Measurements from ENCODE around the gene SUPT20HL2.
"Not testable (repeated sequence)": the region's sequence is repeated elsewhere in the genome, so short reads cannot be mapped to it uniquely, and the experiment has no call there.

The SUPT20HL2 gene

DNA sequence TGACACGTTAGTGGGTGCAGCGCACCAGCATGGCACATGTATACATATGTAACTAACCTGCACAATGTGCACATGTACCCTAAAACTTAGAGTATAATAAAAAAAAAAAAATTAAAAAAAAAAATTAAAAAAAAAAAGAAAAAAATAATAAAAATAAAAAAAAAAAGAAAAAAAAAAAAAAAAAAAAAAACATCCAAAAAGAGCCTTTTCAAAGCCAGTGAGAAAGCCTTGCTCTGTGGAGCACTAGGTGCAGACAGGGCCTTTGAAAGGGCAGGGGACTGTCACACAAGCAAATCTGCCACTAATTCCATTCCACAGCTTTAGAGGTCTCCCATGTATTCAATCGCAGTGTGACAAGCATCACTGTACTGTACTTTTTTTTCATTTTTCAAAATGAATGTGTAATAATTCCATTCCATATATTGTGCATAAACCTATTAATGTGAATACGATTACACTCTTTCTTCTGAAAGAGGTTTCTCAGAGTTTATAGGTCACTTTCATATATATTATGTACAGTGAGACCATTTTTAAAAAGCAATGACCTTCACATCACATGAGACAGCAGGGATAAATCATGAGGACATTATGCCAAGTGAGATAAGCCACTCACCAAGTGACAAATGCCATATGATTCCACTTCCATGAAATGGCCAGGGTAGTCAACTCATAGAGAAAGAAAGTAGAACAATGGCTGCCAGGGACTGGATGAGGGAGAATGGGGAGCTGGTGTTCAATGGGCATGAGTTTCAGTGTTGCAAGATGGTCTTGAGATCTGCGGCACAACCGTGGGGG, 4.1 kb downstream of the SUPT20HL2 start:
- peak; percentile 1 for DNase-seq

DNA sequence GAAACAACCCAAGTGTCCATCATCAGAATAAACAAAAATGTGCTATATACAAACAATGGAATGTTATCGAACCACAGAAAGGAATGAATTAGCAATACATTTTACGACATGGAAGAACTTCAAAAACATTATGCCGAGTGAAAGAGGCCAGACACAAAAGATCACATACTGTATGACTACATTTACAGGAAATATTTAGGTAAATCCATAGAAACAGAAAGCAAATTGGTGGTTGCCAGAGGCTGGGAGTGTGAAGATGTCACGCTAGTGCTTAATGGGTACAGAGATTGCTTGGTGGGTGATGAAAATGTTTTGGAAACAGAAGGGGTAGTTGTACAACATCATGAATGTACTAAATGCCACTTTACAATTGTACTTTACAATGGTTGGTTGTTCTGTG, 5.1 kb downstream of the SUPT20HL2 start:
- DNase-seq, result not testable (repeated sequence)

DNA sequence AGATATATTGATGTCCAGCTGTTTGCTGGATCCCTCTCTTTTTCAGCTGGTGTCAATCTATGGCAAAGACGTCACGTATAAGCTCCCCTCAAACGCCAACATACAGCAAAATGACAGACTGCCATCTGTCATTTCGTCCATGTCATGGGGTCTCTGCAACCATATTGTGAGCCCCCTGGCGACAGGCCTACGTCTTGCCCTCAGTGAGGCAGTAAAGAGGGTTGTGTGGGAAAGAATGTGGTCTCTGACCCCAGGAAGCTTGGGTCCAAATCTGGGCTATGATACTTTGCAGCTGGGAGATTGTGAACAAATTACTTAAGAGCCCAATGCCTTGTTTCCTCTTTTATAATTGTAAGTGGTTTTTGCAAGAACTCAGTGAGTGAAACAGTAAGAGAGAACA, 7.4 kb downstream of the SUPT20HL2 start:
- peak; percentile 59 for DNase-seq

DNA sequence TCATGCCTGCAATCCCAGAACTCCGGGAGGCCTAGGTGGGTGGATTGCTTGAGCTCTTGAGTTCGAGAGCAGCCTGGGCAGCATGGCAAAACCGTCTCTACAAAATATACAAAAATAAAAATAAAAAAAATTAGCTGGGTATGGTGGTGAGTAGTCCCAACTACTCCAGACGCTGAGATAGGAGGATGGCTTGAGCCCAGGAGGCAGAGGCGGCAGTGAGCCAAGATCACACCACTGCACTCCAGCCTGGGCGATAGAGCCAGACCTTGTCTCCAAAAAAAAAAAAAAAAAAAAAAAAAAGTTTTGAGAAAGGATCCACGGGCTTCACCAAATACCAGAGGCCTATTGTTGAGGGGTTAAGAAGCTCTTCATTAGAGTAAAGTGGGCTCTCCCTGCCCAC, 8.0 kb downstream of the SUPT20HL2 start:
- DNase-seq, result no peak

- no peak for DNase-seq
These were observed 12.1 kb downstream of the SUPT20HL2 start for GRCh38 chrX:24301806-24302205.

DNA sequence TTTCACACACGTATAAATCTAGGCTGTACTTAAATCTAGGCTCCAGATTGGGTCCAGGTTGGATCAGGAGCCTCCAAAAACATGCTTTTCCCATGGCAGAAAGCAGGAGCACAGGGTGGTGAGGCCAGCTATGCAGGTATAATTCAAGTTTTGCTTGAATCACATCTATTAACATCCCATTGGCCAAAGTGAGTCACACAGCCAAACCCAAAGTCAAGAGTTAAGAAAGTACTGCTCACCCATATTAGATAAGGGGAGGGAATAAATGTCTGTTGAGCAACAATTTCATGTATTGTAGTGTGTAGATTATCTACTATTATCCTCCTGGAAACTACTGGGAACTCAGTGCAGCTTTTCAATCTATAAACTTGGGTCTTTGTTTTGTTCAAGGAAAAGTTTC, 12.8 kb downstream of the SUPT20HL2 start:
- DNase-seq, result no peak

- DNase-seq, result no peak
These were observed 15.7 kb downstream of the SUPT20HL2 start for GRCh38 chrX:24298191-24298590.

DNA sequence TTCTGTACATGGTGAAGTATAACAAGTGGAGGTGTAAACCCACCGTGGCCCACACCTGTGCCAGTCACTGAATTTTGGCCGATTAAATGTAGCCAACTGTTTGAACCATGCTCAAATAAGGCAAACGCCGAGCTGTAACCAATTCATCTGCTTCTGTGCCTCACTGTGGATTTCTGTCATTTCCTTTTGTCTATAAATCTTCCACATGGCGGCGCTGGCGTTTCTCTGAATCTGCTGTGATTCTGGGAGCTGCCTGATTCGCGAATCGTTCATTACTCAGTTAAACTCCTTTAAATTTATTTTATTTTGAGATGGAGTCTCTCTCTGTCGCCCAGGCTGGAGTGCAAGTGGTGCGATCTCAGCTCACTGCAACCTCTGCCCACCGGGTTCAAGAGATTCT, 19.2 kb downstream of the SUPT20HL2 start:
- peak; percentile 60 for DNase-seq

- no peak for DNase-seq
These were observed 20.5 kb downstream of the SUPT20HL2 start for GRCh38 chrX:24293412-24293811.

DNA sequence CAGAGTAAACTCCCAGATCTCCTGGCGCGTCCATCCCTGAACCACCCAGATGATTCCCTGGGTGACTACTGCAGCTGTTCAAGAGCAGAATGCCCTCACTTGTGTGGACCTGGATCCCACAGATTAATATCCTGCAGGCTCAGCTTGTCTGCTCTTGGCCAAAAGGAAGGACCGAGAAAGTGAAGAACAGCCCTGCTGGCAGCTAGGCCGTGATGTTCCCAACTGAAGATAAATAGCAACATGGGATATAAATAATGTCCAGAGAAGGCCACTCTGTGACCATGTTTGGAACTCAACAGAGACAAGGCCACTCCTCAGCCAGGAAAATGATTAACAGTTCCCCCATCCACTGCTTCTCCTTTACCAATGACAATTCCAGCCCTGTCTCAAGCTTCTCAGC, 21.5 kb downstream of the SUPT20HL2 start:
- DNase-seq, result no peak

DNA sequence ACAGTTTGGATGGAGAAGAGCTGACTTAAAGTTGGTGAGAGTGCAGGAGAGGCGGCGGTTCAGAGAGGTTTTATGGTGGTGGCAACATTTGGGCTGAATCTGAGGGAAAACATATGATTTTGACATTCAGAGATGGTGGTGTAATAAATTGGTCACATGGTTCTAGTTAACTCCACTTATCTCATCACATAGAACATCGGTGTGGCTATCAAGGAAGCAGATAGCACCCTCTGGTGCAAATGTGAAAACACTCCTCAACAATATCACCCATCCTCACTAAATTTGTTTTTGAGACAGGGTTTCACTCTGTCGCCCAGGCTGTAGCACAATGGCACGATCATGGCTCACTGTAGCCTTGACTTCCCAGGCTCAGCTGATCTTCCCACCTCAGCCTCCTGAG, 28.8 kb downstream of the SUPT20HL2 start:
- no peak for DNase-seq

GRCh38 chrX:24283127-24283794, 30.6 kb downstream of the SUPT20HL2 start:
- no peak for DNase-seq

GRCh38 chrX:24282381-24283126, 31.3 kb downstream of the SUPT20HL2 start:
- DNase-seq, result no peak

- DNase-seq, result no peak
These were observed 36.5 kb downstream of the SUPT20HL2 start for GRCh38 chrX:24277405-24277804.

GRCh38 chrX:24276015-24276414, 37.9 kb downstream of the SUPT20HL2 start:
- DNase-seq, result peak; percentile 3

DNA sequence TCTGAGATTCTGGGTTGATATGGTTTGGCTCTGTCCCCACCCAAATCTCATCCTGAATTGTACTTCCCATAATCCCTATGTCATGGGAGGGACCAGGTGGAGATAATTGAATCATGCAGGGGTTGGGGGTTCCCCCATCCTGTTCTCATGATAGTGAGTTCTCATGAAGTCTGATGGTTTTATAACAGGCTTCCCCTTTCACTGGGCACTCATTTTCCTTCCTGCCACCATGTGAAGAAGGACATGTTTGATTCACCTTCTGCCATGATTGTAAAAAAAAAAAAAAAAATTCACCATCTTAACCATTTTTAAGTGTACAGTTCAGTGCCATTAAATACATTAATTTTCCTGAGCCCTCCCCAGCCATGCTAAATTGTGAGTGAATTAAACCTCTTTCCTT, 42.6 kb downstream of the SUPT20HL2 start:
- no peak for DNase-seq

- DNase-seq, result no peak
These were observed 45.1 kb downstream of the SUPT20HL2 start for GRCh38 chrX:24268786-24269185.

DNA sequence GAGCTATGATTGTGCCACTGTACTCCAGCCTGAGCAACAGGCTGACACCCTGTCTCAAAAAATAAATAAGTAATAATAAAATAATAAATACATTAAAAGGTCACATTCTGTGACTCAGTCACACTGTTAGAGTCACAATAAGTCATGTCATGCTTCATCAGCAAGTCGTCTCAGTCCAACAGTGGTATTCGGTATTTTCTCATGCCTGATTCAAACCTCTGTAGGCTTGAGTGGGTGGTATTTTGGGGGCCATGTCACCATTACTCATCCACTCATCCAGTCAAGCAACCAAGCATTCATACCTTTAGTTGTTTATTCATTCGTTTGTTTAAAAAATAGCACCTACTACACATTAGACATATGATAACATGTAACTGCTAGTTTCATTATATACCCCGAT, 46.9 kb downstream of the SUPT20HL2 start:
- DNase-seq, result no peak

DNA sequence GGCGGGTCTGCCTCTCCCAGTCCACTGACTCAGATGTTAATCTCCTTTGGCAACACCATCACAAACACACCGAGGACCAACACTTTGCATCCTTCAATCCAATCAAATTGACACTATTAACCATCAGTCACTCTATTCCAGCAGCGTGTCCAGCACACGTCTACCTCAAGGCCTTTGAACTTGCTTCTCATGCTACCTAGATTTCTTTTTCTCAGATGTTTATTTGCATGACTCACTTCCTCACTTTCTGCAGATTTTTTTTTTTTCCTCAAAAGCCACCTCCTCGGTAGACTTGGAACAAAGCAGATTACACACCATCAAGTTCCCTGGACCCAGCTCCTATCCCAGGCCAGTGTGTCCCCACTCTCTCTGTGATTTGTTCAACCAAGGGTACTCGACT, 49.5 kb downstream of the SUPT20HL2 start:
- DNase-seq, result no peak

DNA sequence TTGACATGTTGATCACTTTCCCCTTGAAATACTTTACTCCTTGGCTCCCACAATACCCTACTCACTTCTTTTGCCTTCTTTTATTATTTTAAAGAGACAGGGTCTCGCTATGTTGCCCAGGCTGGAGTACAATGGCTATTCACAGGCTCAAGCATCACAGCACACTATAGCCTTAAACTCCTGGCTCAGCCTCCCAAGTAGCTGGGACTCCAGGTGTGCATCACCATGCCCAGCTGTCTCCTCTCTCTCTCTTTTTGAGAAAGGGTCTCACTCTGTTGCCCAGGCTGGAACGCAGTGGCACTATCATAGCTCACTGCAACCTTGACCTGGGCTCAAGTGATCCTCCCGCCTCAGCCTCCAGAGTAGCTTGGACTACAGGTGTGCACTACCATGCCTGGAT, 51.6 kb downstream of the SUPT20HL2 start:
- DNase-seq, result no peak

Measured in NCI-H82 (cell line).